HG02938 (cell line): Measurements from ENCODE around the gene SMIM41.

Experiments used
- ATAC-seq: cut with Tn5 transposase; IDR thresholded peaks from one replicate; pipeline ENCODE4 v1.9.1; 2021; ENCODE audit warnings: mild to moderate bottlenecking, moderate library complexity; ENCODE audit not compliant: unreplicated experiment

The SMIM41 gene

GRCh38 chr12:52079576-52080402 is at the start of gene SMIM41:
Gene SMIM41 (plus strand): TSS chr12:52079704. CDS start chr12:52079780, 76 bp downstream.
- no peak for ATAC-seq

- no peak for ATAC-seq
Measured at GRCh38 chr12:52032446-52032803, 47.1 kb upstream of the SMIM41 start.

- peak; percentile 87 for ATAC-seq
Measured at GRCh38 chr12:52032804-52033445, 46.6 kb upstream of the SMIM41 start.

- no peak for ATAC-seq
Measured at GRCh38 chr12:52033446-52034140, 45.9 kb upstream of the SMIM41 start.

GRCh38 chr12:52035190-52035589 is 44.3 kb upstream of the SMIM41 start:
- no peak for ATAC-seq

GRCh38 chr12:52035926-52036325 is 43.6 kb upstream of the SMIM41 start:
- no peak for ATAC-seq

- no peak for ATAC-seq
Measured at GRCh38 chr12:52036587-52037171, 42.8 kb upstream of the SMIM41 start.

GRCh38 chr12:52037248-52037861 is 42.1 kb upstream of the SMIM41 start:
- no peak for ATAC-seq

GRCh38 chr12:52038447-52038846 is 41.1 kb upstream of the SMIM41 start:
- no peak for ATAC-seq

- no peak for ATAC-seq
Measured at GRCh38 chr12:52041035-52041434, 38.5 kb upstream of the SMIM41 start.

GRCh38 chr12:52041695-52042123 is 37.8 kb upstream of the SMIM41 start:
- ATAC-seq, result no peak

GRCh38 chr12:52042706-52043385 is 36.7 kb upstream of the SMIM41 start:
- no peak for ATAC-seq

- ATAC-seq, result no peak
Measured at GRCh38 chr12:52043386-52044212, 35.9 kb upstream of the SMIM41 start.

GRCh38 chr12:52044292-52044983 is 35.1 kb upstream of the SMIM41 start:
- no peak for ATAC-seq

GRCh38 chr12:52045794-52046199 is 33.7 kb upstream of the SMIM41 start:
- no peak for ATAC-seq

- ATAC-seq, result no peak
Measured at GRCh38 chr12:52046859-52047258, 32.6 kb upstream of the SMIM41 start.

GRCh38 chr12:52049286-52049685 is 30.2 kb upstream of the SMIM41 start:
- no peak for ATAC-seq

- no peak for ATAC-seq
Measured at GRCh38 chr12:52049688-52050087, 29.8 kb upstream of the SMIM41 start.
